Motor neuron (in vitro differentiated cells): ENCODE measurements around the gene SYTL5. TPM values are rescaled to one million over a fixed set of nuclear protein-coding genes. Genes with fewer than 3 reads are reported as not detected.

Source experiments
- ATAC-seq, 8 experiments: fragments of 200-7000 bp; cut with Tn5 transposase; replicated peaks in 6 of 8; 2 replicates each; pipeline ENCODE4 v1.8.0; 2021; ENCODE audit warnings: mild to moderate bottlenecking in 8 of 8, moderate library complexity in 8 of 8
- H3K27ac ChIP-seq, 2 donors: fragments of 250-450 bp; sonication (Bioruptor Pico); 2 replicates each; pipeline ENCODE4 v1.9.0; 2021; ENCODE audit warnings: antibody characterized with exemption in 2 of 2, mild to moderate bottlenecking in 2 of 2, moderate library complexity in 1 of 2
- H3K4me1 ChIP-seq, 2 donors: fragments of 250-450 bp; sonication (Bioruptor Pico); replicated peaks in 1 of 2; 2 replicates each; pipeline ENCODE4 v1.6.1; 2021; ENCODE audit warnings: antibody characterized with exemption in 2 of 2, mild to moderate bottlenecking in 2 of 2, moderate library complexity in 1 of 2
- H3K4me3 ChIP-seq, 5 donors: fragments of 250-450 bp; sonication (Bioruptor Pico); 2 replicates each; pipeline ENCODE4 v1.9.0; 2021; ENCODE audit warnings: antibody characterized with exemption in 5 of 5, mild to moderate bottlenecking in 5 of 5, moderate library complexity in 4 of 5
- WGBS, 10 experiments: fragments of 450-650 bp; shearing (Covaris generic); methylation state at CpG; one replicate each; pipeline ENCODE4 v1.0.0; 2022; 5-methylcytosine and 5-hydroxymethylcytosine counted together
- in situ Hi-C, 9 experiments: fragments of 400-800 bp; cut with MboI; loops; one replicate each; pipeline ENCODE4 v1.15.0; 2021; ENCODE audit warnings: low sequenced_read_pairs in 9 of 9, low pct_unique_long_range_greater_than_20kb in 2 of 9; ENCODE audit not compliant: unreplicated experiment in 9 of 9
- total RNA-seq, 8 experiments: library from RNA; unstranded; fragments of 300-600 nt; gene quantifications; 2 replicates each; pipeline versions ENCODE4 v1.2.3 to v1.2.4, GENCODE V29; 2022

Gene SYTL5
- total RNA-seq, 8 experiments from 2014 or later: 0.09 to 30.3 (median 0.62) TPM

- in situ Hi-C loops: no loop called here
- Histone ChIP-seq H3K27ac (no peak overlapping the region), H3K4me3 (no peak overlapping the region), H3K4me1 (no peaks in the 10 kb centered on the region)
- WGBS, 10 experiments: 40% methylated on average over 1 of the region's 1 CpG; no CpG with 5 or more reads in 9 of the 10 experiments
- peak in 3 of 8 experiments; percentile 26 to 58 (median 52) for ATAC-seq
These were observed 136.3 kb downstream of the SYTL5 start for GRCh38 chrX:38142610-38143009.

DNA sequence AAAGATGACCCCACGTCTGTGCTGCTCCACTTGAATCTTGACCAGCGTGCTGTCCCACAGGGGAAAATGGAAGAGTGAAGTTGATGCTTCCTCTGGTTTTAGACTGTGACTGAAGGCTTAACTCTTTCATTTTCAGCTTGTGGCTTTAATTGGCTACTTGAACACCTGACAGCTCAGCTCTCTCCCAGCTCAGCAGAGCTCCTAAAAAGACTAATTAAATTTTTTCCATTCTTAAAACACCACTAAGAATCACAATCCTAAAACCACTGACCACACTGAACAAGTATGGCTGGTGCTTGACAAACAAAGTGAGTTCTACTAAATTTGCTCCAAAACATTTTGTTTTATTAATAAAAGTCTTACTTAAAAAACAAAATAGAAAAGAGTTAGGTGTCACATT lies 142.7 kb downstream of the SYTL5 start:
- H3K4me1 ChIP-seq: no peaks in the 10 kb centered on the region
- 0 to 27% methylated on average over 1 to 2 of the region's 2 CpGs; no CpG with 5 or more reads in 8 of the 10 experiments for WGBS, 10 experiments
- in situ Hi-C loops: no loop called here
- H3K4me3 ChIP-seq: no peak overlapping the region
- H3K27ac ChIP-seq: no peak overlapping the region
- ATAC-seq: no peak

GRCh38 chrX:38150993-38151392 lies 144.6 kb downstream of the SYTL5 start:
- in situ Hi-C loops: loop anchor here in 4 of 9 experiments (25.0 kb wide), 3 partner anchors 214 to 414 kb away; no protein-coding TSS in a partner anchor
- ATAC-seq: no peak
- no peak overlapping the region for H3K27ac ChIP-seq
- WGBS, 10 experiments: 40 to 94% (median 64%) methylated on average over 1 to 4 of the region's 4 CpGs; no CpG with 5 or more reads in 6 of the 10 experiments
- H3K4me3 ChIP-seq: no peak overlapping the region
- H3K4me1 ChIP-seq: no peaks in the 10 kb centered on the region

DNA sequence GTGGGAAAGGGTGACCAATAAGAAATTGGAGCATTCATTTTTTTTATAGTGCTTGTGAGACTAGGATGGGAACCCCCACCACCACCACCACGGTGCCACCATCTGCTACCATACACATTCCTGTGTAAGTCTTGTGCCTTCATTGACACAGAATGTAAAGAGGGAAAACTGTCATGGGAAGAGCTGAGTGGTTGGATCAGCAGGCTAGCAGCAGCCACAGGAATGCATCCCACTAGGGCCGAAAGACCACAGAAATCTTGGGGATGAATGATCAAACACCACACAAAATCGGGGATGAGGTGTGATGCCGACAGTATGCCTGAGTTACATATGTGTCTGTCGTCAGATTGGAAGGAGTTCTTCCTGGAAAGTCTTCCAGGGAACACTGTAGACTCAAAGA lies 145.1 kb downstream of the SYTL5 start:
- 10 to 93% (median 50%) methylated on average over 3 to 4 of the region's 5 CpGs; no CpG with 5 or more reads in 7 of the 10 experiments for WGBS, 10 experiments
- in situ Hi-C loops: loop anchor here in 4 of 9 experiments (25.0 kb wide), 3 partner anchors 214 to 414 kb away; no protein-coding TSS in a partner anchor
- ATAC-seq: no peak
- Histone ChIP-seq H3K4me1 (no peaks in the 10 kb centered on the region), H3K27ac (no peak overlapping the region), H3K4me3 (no peak overlapping the region)

DNA sequence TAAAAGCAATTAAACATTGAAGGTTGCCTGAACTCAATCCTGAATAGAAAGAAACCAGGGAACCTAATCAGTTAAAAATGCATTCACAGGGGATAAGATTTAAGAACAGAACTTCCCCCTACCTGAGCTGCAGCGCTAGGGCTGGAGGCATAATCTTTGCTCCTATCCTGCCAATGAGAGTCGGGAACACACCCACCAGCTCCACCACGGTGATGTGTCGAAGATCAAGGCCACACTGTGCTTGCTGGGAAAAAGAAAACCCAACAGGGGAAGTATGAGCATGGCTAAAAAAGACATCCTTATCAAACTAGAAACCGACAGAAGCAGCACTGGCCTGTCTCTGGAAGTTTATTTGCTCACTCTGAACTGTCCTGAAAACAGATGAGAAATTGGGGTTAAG lies 148.0 kb downstream of the SYTL5 start:
- H3K4me3 ChIP-seq: no peak overlapping the region
- 61 to 100% (median 77%) methylated on average over 1 to 5 of the region's 5 CpGs; no CpG with 5 or more reads in 7 of the 10 experiments for WGBS, 10 experiments
- no peak overlapping the region for H3K27ac ChIP-seq
- no peak for ATAC-seq
- no peaks in the 10 kb centered on the region for H3K4me1 ChIP-seq
- in situ Hi-C loops: loop anchor here in 4 of 9 experiments (25.0 kb wide), 3 partner anchors 217 to 417 kb away; no protein-coding TSS in a partner anchor

GRCh38 chrX:38154818-38155217 lies 148.5 kb downstream of the SYTL5 start:
- in situ Hi-C loops: loop anchor here in 4 of 9 experiments (25.0 kb wide), 3 partner anchors 218 to 418 kb away; no protein-coding TSS in a partner anchor
- no peak overlapping the region for H3K4me3 ChIP-seq
- 14 to 100% (median 52%) methylated on average over 1 to 2 of the region's 2 CpGs; no CpG with 5 or more reads in 3 of the 10 experiments for WGBS, 10 experiments
- no peaks in the 10 kb centered on the region for H3K4me1 ChIP-seq
- no peak for ATAC-seq
- no peak overlapping the region for H3K27ac ChIP-seq

DNA sequence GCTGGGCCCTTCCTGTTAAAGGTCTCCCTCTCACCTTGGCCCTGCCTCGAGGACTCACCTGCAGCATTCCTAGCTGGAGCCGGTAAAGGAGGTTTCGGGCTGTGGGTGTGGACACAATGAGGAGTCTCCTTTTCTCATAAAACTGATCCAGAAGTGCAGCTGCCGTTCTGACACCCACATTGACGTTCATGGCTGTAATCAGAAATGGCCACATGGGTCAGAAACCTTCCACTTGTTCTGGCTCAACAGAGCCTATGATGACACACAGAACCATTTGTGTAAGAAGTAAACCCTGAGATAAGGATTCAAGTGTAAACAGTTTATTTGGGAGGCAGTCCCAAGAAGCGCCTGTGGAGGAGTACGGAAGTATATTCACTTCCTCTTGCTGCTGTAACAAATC lies 150.5 kb downstream of the SYTL5 start:
- no peak overlapping the region for H3K4me3 ChIP-seq
- in situ Hi-C loops: loop anchor here in 4 of 9 experiments (25.0 kb wide), 3 partner anchors 220 to 420 kb away; no protein-coding TSS in a partner anchor
- WGBS, 10 experiments: 46 to 100% (median 76%) methylated on average over 2 to 5 of the region's 7 CpGs; no CpG with 5 or more reads in 6 of the 10 experiments
- ATAC-seq: no peak
- no peaks in the 10 kb centered on the region for H3K4me1 ChIP-seq
- H3K27ac ChIP-seq: no peak overlapping the region

DNA sequence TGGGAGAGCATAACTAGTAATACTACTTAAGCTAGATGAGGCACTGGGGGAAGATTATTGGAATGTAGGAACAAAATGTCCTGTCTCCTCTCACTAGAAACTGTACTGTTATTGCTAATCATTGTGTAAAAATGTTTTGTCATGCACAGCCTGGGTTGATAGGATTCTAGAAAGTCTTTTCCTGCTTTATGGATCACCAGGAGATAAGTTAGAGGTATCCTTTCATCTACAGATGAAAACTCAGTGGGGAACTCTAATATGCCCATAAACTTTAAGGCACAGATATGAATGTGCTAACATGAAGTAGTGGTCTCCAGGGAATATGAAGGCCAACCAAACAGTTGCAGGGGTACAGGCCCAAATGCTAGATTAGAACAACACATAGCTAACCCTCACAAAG lies 156.8 kb downstream of the SYTL5 start:
- in situ Hi-C loops: loop anchor here in 4 of 9 experiments (25.0 kb wide), 3 partner anchors 226 to 426 kb away; no protein-coding TSS in a partner anchor

DNA sequence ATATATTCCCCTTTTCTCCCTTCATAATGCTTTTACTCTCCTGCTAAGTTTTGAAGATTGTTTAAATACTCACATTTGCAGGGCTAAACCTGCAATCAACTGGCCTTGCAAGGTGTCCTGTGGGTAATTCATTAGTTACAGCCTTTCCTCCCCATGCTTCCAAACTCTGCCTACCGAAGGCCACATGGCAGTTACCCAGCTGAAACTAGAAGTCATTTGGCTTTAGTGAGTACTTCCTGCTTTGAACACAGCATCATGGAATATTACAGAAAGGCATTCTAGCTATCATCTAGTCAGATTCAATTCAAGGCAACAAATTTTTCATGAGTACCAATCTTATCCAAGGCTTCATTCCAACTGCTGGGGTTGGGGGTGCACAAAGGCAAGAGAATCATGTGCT lies 158.7 kb downstream of the SYTL5 start:
- in situ Hi-C loops: loop anchor here in 4 of 9 experiments (25.0 kb wide), 3 partner anchors 228 to 428 kb away; no protein-coding TSS in a partner anchor
- Histone ChIP-seq H3K4me1 (no peaks in the 10 kb centered on the region), H3K27ac (no peak overlapping the region), H3K4me3 (no peak overlapping the region)
- ATAC-seq: no peak
- 50 to 80% methylated on average over 1 of the region's 1 CpG; no CpG with 5 or more reads in 8 of the 10 experiments for WGBS, 10 experiments

More for the DNA sequence above, 156.8 kb downstream of the SYTL5 start:
- no peak overlapping the region for H3K4me3 ChIP-seq
- no peak overlapping the region for H3K27ac ChIP-seq
- no peak for ATAC-seq
- H3K4me1 ChIP-seq: no peaks in the 10 kb centered on the region

- Histone ChIP-seq H3K27ac (no peak overlapping the region), H3K4me3 (no peak overlapping the region), H3K4me1 (no peaks in the 10 kb centered on the region)
- peak in 1 of 8 experiments; percentile 37 for ATAC-seq
- 17 to 100% (median 50%) methylated on average over 1 to 2 of the region's 2 CpGs; no CpG with 5 or more reads in 4 of the 10 experiments for WGBS, 10 experiments
- in situ Hi-C loops: loop anchor here in 4 of 9 experiments (25.0 kb wide), 3 partner anchors 229 to 429 kb away; no protein-coding TSS in a partner anchor
These were observed 160.2 kb downstream of the SYTL5 start for GRCh38 chrX:38166478-38167083.

- in situ Hi-C loops: loop anchor here in 4 of 9 experiments (25.0 kb wide), 3 partner anchors 233 to 433 kb away; no protein-coding TSS in a partner anchor
- no peak overlapping the region for H3K27ac ChIP-seq
- H3K4me1 ChIP-seq: no peaks in the 10 kb centered on the region
- 29 to 100% (median 100%) methylated on average over 1 of the region's 1 CpG; no CpG with 5 or more reads in 7 of the 10 experiments for WGBS, 10 experiments
- H3K4me3 ChIP-seq: no peak overlapping the region
- peak in 3 of 8 experiments; percentile 16 to 38 (median 36) for ATAC-seq
These were observed 164.2 kb downstream of the SYTL5 start for GRCh38 chrX:38170556-38170955.

DNA sequence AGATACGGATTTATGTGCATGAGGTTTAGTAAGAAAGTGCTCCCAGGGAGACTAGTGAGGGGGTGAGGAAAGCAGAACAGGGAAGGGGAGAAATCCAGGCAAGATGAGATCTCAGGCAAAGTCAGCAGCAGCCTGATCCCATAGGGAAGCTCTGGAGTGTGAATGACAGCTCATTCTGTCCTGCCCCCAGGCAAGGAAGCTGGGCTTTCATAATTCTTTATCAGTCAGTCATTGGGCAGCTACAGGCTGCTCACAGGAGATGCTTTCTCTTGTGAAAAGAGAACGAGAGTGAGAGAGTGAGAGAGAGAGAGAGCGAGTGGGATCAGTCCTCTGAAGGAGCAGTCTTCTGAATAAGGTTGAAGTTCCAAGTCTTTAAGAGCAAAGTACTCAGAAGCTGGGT lies 166.2 kb downstream of the SYTL5 start:
- 60 to 100% methylated on average over 1 of the region's 3 CpGs; no CpG with 5 or more reads in 8 of the 10 experiments for WGBS, 10 experiments
- no peaks in the 10 kb centered on the region for H3K4me1 ChIP-seq
- in situ Hi-C loops: loop anchor here in 4 of 9 experiments (25.0 kb wide), 3 partner anchors 235 to 435 kb away; no protein-coding TSS in a partner anchor
- ATAC-seq: no peak
- no peak overlapping the region for H3K27ac ChIP-seq
- no peak overlapping the region for H3K4me3 ChIP-seq

- in situ Hi-C loops: loop anchor here in 1 of 9 experiments (25.0 kb wide), 1 partner anchor 112 kb away; no protein-coding TSS in a partner anchor
- no peaks in the 10 kb centered on the region for H3K4me1 ChIP-seq
- H3K27ac ChIP-seq: no peak overlapping the region
- peak; percentile 52 to 84 (median 72) for ATAC-seq
- WGBS, 10 experiments: 0 to 80% (median 23%) methylated on average over 1 to 3 of the region's 3 CpGs; no CpG with 5 or more reads in 6 of the 10 experiments
- H3K4me3 ChIP-seq: no peak overlapping the region
These were observed 168.8 kb downstream of the SYTL5 start for GRCh38 chrX:38175139-38175538.
